PC-3 (cell line): ENCODE measurements around the gene ENO4. TPM values are rescaled to one million over a fixed set of nuclear protein-coding genes. Genes with fewer than 3 reads are reported as not detected.

ENCODE experiments used
- ATAC-seq: fragments of 200-7000 bp; cut with Tn5 transposase; 2 replicates; pipeline ENCODE4 v1.9.1; 2020; ENCODE audit warnings: mild to moderate bottlenecking, moderate library complexity
- BruUV-seq: library from RNA; stranded (reverse); fragments of 400-500 nt; replicated peaks from 2 replicates; lab custom pipeline; 2021; lab: Mats Ljungman, UMichigan
- CTCF ChIA-PET: fragments of 300-600 bp; sonication (Branson Sonifier 250); formaldehyde crosslinking; loops from one replicate; lab custom pipeline; 2022; ENCODE audit warnings: antibody characterized with exemption; lab: Charles Lee
- POLR2A ChIA-PET: fragments of 300-600 bp; sonication (Branson Sonifier 250); formaldehyde crosslinking; loops from one replicate; lab custom pipeline; 2022; ENCODE audit warnings: antibody characterized with exemption; ENCODE audit not compliant: unreplicated experiment; lab: Charles Lee
- DNase-seq: peaks from one replicate; pipeline ENCODE4 v3.0.0-alpha.2; 2015
- H2AFZ ChIP-seq: fragments of 300-600 bp; sonication (generic); 2 replicates; pipeline ENCODE4 v1.6.0; 2016; ENCODE audit warnings: antibody characterized with exemption, low read length
- H3F3A ChIP-seq: fragments of 300-600 bp; sonication (generic); one replicate; pipeline ENCODE4 v1.6.0; 2017; ENCODE audit warnings: antibody characterized with exemption, low read length, control low read depth, mild to moderate bottlenecking; ENCODE audit not compliant: unreplicated experiment
- H3K27ac ChIP-seq: fragments of 300-600 bp; sonication (generic); 2 replicates; pipeline ENCODE4 v1.5.1; 2016; ENCODE audit warnings: mild to moderate bottlenecking, low read length
- H3K27me3 ChIP-seq: fragments of 300-600 bp; sonication (generic); 2 replicates; pipeline ENCODE4 v1.6.1; 2016; ENCODE audit warnings: low read length, mixed read lengths
- H3K36me3 ChIP-seq: fragments of 300-600 bp; sonication (generic); 2 replicates; pipeline ENCODE4 v1.6.1; 2016; ENCODE audit warnings: low read depth, mixed run types, low read length, mixed read lengths
- H3K4me1 ChIP-seq: fragments of 300-600 bp; sonication (generic); 2 replicates; pipeline ENCODE4 v1.5.1; 2016; ENCODE audit warnings: low read length; ENCODE audit not compliant: insufficient read depth
- H3K4me2 ChIP-seq: fragments of 300-600 bp; sonication (generic); 2 replicates; pipeline ENCODE4 v1.6.0; 2016; ENCODE audit warnings: low read length
- H3K4me3 ChIP-seq: fragments of 300-600 bp; sonication (generic); 2 replicates; pipeline ENCODE4 v1.5.1; 2016; ENCODE audit warnings: mild to moderate bottlenecking, low read length, mixed read lengths
- H3K79me2 ChIP-seq: fragments of 300-600 bp; sonication (generic); 2 replicates; pipeline ENCODE4 v1.6.1; 2017; ENCODE audit warnings: low read length, mixed read lengths
- H3K9ac ChIP-seq: fragments of 300-600 bp; sonication (generic); 2 replicates; pipeline ENCODE4 v1.6.0; 2016; ENCODE audit warnings: mild to moderate bottlenecking, low read length
- H3K9me2 ChIP-seq: fragments of 300-600 bp; sonication (generic); replicated peaks from 2 replicates; pipeline ENCODE4 v1.6.1; 2016; ENCODE audit warnings: mixed run types, low read length, mixed read lengths
- H3K9me3 ChIP-seq: fragments of 300-600 bp; sonication (generic); 2 replicates; pipeline ENCODE4 v1.6.1; 2016; ENCODE audit warnings: low read length, mixed read lengths
- H4K20me1 ChIP-seq: fragments of 300-600 bp; sonication (generic); 2 replicates; pipeline ENCODE4 v1.6.1; 2016; ENCODE audit warnings: low read length, mixed read lengths
- EZH2 ChIP-seq: fragments of 300-600 bp; sonication (generic); IDR thresholded peaks from one replicate; pipeline ENCODE4 v1.6.1; 2017; ENCODE audit warnings: antibody characterized with exemption, mild to moderate bottlenecking, low read length; ENCODE audit not compliant: unreplicated experiment
- EZH2phosphoT487 ChIP-seq: fragments of 300-600 bp; sonication (generic); IDR thresholded peaks from 2 replicates; pipeline ENCODE4 v1.6.1; 2018; ENCODE audit warnings: mild to moderate bottlenecking, antibody characterized with exemption, low read length, borderline replicate concordance
- intact Hi-C: fragments of 100-400 bp; cut with micrococcal nuclease; formaldehyde crosslinking; loops from 2 replicates; pipeline ENCODE4 v1.9.0; 2023
- total RNA-seq: library from RNA; depleted of rRNA; stranded (reverse); fragments of >200 nt; gene quantifications from 2 replicates; pipeline ENCODE4 v1.2.3, GENCODE V29; 2014
- TF ChIP-seq, protein P1 (sequence below): fragments of 300-600 bp; sonication (generic); conservative IDR thresholded peaks from 2 replicates; pipeline ENCODE4 v1.5.1; 2017; ENCODE audit warnings: antibody characterized with exemption, low read depth, mild to moderate bottlenecking, low read length

Gene ENO4
- total RNA-seq, 1 experiment from 2014 or later, result not detected

GRCh38 chr10:116801658-116802057 lies 47.6 kb upstream of the ENO4 start:
- POLR2A ChIA-PET, result no interaction called here
- no peak overlapping the region for H3K27ac ChIP-seq

DNA sequence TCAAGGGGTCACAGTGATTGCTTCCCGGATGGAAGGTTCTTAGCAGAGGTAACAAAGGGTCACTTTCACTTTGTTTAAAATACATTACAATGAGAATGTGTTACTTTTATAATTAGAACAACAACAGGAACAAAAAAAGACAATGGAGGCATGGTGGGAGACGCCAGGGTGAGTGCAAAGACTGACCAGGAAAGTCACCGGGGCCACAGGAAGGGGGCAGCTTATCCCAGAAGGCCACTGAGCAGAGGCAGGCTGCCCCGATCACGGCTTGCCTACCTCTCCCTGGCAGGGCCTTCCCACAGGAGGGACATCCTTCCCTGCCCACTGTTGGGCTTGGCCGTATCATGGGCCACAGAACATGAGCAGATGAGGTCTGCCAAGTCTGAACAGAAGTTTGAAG lies 46.8 kb upstream of the ENO4 start:
- H3K9ac ChIP-seq, result no peak overlapping the region

More at GRCh38 chr10:116801658-116802057, 47.6 kb upstream of the ENO4 start:
- no peak for ATAC-seq
- Histone ChIP-seq H2AFZ (no peak overlapping the region), H3K27me3 (no peaks in the 10 kb centered on the region), H3K79me2 (no peaks in the 10 kb centered on the region), H3K4me1 (no peaks in the 10 kb centered on the region), H3K9me2 (no peaks in the 10 kb centered on the region), H3K36me3 (no peaks in the 10 kb centered on the region; the same call in 1 of the 2 replicates), H4K20me1 (no peaks in the 10 kb centered on the region), H3K9me3 (no peaks in the 10 kb centered on the region), H3K4me2 (no peak overlapping the region), H3F3A (no peaks in the 10 kb centered on the region), H3K9ac (no peak overlapping the region), H3K4me3 (no peak overlapping the region)
- CTCF ChIA-PET, result interaction anchor here (0.7 kb wide), 1 partner anchor 15 kb away, joined by 4 read pairs; no protein-coding TSS in a partner anchor
- DNase-seq, result no peak
- intact Hi-C loops, result no loop called here
- TF ChIP-seq, protein P1, sequence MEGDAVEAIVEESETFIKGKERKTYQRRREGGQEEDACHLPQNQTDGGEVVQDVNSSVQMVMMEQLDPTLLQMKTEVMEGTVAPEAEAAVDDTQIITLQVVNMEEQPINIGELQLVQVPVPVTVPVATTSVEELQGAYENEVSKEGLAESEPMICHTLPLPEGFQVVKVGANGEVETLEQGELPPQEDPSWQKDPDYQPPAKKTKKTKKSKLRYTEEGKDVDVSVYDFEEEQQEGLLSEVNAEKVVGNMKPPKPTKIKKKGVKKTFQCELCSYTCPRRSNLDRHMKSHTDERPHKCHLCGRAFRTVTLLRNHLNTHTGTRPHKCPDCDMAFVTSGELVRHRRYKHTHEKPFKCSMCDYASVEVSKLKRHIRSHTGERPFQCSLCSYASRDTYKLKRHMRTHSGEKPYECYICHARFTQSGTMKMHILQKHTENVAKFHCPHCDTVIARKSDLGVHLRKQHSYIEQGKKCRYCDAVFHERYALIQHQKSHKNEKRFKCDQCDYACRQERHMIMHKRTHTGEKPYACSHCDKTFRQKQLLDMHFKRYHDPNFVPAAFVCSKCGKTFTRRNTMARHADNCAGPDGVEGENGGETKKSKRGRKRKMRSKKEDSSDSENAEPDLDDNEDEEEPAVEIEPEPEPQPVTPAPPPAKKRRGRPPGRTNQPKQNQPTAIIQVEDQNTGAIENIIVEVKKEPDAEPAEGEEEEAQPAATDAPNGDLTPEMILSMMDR, result no peak
- no peak for TF ChIP-seq EZH2phosphoT487
- TF ChIP-seq EZH2, result no peak
- BruUV-seq, result no TSS peak

GRCh38 chr10:116802876-116803275 lies 46.4 kb upstream of the ENO4 start:
- CTCF ChIA-PET, result no interaction called here
- H3K4me1 ChIP-seq, result no peaks in the 10 kb centered on the region
- no peak overlapping the region for H3K4me2 ChIP-seq
- no peak overlapping the region for H2AFZ ChIP-seq
- H3K9me3 ChIP-seq, result no peaks in the 10 kb centered on the region
- no peak overlapping the region for H3K9ac ChIP-seq
- intact Hi-C loops, result no loop called here
- ATAC-seq (no peak), DNase-seq (no peak)
- no peaks in the 10 kb centered on the region for H3F3A ChIP-seq
- BruUV-seq, result no TSS peak
- no peaks in the 10 kb centered on the region for H3K79me2 ChIP-seq
- no peaks in the 10 kb centered on the region for H3K27me3 ChIP-seq
- H3K27ac ChIP-seq, result no peak overlapping the region
- POLR2A ChIA-PET, result no interaction called here
- no peaks in the 10 kb centered on the region for H3K36me3 ChIP-seq
- H3K4me3 ChIP-seq, result no peak overlapping the region
- TF ChIP-seq, protein P1, result no peak
- TF ChIP-seq EZH2phosphoT487 (no peak), EZH2 (no peak)
- no peaks in the 10 kb centered on the region for H3K9me2 ChIP-seq
- H4K20me1 ChIP-seq, result no peaks in the 10 kb centered on the region

More for the DNA sequence above, 46.8 kb upstream of the ENO4 start:
- ATAC-seq (no peak), DNase-seq (no peak)
- POLR2A ChIA-PET, result no interaction called here
- TF ChIP-seq, protein P1, result no peak
- TF ChIP-seq EZH2 (no peak), EZH2phosphoT487 (no peak)
- intact Hi-C loops, result no loop called here
- Histone ChIP-seq H3F3A (no peaks in the 10 kb centered on the region), H3K27ac (no peak overlapping the region), H4K20me1 (no peaks in the 10 kb centered on the region), H2AFZ (no peak overlapping the region), H3K36me3 (no peaks in the 10 kb centered on the region), H3K4me3 (no peak overlapping the region), H3K9me2 (no peaks in the 10 kb centered on the region), H3K4me2 (no peak overlapping the region), H3K4me1 (no peaks in the 10 kb centered on the region), H3K9me3 (no peaks in the 10 kb centered on the region), H3K27me3 (no peaks in the 10 kb centered on the region), H3K79me2 (no peaks in the 10 kb centered on the region)
- no TSS peak for BruUV-seq
- CTCF ChIA-PET, result no interaction called here
